ENCODE data around the gene TBC1D22A.

TBC1D22A gene

DNA sequence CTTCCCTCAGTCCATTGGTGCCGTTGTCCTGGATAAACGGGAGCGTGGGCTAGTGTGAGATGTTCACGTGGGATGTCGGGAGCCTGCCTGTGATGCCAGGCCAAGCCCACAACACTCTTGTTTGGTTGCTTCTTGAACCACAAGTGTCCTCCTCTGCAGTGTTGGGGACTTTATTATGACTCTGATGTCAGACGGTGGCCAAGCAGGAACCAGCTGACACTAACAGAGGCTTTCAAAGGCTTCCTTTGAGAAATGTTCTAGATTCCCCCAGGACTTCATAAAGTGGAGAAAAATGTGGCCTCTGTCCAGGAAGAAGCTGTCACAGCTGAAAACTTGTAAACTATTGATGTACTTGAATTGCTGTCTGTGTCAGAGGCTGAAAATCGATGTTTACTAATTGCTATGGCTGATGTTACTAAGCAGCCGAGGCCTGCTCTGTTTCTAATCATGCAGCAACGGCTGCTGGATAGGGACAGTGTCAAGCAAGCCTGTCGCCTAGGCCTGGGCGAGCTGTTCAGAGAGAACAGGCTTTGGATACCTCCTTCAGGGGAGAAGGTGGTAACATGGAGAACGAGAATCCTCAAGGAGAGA, 131.7 kb downstream of the TBC1D22A start:
- no peak for DNase-seq

DNA sequence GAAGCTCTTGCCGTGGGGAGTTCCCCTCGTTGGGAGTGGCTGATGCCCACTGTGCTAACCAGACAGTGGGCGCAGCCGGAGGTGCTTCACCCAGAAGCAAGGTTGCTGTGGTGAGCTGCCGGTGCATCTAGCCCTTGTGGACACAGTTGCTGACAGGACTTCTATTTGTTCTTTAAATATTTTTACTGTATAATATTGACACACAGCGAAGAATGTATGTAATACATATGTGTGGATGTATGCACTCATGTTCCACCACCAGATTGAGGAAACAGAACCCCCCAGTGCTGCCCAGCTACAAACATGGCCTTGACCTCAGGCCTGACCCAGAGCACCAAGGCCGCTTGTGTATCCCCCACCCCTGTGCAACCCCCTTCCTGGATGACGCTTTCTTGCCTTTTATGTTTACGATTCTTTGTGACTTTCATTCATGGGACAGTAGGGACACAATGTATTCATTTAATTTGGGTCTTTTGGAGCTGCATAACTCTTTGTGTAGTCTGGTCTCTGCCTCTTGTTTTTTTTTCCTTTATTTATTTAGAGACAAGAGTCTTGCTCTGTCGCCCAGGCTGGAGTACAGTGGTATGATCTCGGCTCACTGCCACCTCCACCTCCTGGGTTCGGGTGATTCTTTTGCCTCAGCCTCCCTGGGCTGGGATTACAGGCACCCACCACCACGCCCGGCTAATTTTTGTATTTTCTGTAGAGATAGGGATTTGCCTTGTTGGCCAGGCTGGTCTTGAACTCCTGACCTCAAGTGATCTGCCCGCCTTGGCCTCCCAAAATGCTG, 132.6 kb downstream of the TBC1D22A start:
- DNase-seq = no peak

DNA sequence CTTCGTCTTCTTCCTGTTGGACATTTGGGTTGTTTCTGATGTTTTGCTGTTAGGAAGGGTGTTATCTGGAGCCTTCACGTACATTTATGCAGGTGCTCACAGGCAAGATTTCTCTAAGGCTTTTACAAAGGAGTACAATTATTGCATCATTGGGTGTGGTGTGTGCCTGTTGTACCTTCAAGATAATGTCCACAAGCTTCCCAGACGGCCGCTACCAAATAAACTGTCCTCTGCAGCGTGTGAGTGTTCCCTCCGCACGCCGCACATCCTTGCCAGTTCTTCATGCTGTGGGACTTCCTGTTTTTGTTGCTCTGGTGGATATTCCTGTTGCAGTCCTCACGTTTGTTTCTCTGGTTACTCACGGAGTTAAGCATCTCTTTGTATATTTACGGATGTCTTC, 133.3 kb downstream of the TBC1D22A start:
- no peak for DNase-seq

DNA sequence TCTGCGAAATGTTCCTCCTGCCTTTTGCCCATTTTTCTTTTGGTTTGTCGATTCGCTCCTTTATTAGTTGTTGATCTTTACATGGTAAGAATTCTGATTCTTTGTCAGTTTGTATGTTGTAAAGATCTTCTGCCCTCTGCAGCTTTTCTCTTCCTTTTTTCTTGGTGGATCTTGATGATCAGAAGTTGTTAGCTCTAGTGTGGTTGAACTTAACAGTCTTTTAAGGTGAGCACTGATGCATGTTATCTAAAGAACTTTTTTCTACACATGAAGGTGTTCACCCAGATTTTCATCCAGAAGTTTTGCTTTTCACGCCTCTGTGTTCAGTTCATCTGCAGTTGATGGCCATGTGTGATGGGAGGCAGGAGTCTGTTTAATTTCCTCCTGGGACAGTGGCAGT, 133.7 kb downstream of the TBC1D22A start:
- DNase-seq = no peak

DNA sequence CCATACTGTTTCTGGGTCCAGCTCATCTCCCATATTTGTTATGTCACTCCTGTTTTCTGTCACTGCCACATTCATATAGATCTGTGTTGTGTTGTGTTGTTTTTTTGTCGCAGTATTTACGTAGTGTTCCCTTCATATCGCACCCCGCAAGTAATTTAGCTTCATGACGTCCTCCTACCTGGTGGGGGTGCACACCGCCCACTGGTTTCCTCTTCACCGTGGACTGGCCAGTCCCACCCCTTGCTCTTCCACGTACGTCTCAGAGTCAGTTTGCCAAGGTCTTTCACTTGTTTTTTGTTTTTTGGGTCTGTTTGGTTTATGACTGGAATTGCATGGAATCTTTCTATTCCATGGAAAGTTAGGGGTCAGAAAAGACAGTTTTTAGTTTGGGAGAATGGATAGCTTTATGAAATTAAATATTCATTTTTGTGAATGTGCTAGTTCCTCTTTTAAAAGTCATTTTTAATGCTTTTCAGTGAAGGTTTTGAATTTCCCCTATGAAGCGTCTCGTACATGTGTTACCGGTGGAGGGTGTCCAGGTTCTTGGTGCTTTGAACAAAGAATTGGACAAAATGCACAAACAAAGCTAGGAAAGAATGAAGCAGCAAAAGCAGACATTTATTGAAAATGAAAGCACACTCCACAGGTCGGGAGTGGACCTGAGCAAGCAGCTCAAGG, 134.3 kb downstream of the TBC1D22A start:
- no peak for DNase-seq

DNA sequence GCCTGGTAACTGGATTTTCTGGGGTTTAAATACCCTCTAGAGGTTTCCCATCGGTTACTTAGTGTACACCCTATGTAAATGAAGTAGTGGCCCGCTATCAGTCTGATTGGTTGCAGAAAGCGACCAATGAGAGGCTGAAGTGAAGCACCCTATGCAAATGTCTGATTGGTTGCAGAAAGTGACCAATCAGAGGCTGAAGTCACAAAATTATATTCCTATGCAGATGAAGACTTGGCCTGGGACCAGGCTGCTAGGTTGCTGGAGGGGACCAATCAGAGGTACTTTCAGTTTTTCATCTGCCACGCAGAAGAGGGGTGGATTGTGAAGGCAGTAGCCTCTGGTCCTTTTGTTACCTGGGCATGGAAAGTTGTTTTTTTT, 134.8 kb downstream of the TBC1D22A start:
- DNase-seq = no peak

DNA sequence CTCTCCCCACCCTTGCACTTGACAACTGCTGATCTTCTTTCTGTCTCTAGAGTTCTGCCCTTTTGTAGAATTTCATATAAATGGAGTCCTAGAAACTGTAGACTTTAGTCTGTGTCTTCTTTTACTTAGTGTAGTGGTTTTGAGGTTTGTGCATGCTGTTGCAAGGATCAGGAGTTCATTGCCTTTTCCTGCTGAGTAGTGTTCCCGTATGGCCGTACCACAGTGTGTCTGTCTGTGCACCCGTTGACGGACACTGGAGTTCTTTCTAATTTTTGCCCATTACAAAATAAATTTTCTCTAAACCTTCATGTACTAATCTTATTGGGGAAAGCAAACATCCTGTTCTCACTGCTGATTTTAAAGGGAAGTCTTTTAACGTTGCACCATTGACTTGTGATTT, 138.1 kb downstream of the TBC1D22A start:
- DNase-seq = no peak

DNA sequence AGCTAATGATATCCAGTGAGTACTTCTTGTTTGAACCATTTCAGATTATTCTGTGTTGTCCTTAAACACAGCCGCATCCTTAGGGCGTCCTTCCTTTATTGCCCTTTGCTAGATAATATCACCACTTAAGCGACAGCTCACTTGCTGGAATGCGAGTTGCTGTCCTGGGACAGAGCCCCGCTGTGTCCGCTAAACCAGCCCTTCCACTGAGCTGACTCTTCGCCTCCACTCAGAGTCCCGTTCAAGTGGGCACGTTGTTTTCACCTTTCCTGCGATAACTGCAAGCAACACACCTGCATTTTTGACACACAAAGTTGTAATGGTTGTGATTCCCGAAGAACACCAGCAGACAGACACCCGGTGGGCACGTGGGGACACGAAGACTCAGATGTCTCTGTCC, 140.0 kb downstream of the TBC1D22A start:
- DNase-seq = no peak

DNA sequence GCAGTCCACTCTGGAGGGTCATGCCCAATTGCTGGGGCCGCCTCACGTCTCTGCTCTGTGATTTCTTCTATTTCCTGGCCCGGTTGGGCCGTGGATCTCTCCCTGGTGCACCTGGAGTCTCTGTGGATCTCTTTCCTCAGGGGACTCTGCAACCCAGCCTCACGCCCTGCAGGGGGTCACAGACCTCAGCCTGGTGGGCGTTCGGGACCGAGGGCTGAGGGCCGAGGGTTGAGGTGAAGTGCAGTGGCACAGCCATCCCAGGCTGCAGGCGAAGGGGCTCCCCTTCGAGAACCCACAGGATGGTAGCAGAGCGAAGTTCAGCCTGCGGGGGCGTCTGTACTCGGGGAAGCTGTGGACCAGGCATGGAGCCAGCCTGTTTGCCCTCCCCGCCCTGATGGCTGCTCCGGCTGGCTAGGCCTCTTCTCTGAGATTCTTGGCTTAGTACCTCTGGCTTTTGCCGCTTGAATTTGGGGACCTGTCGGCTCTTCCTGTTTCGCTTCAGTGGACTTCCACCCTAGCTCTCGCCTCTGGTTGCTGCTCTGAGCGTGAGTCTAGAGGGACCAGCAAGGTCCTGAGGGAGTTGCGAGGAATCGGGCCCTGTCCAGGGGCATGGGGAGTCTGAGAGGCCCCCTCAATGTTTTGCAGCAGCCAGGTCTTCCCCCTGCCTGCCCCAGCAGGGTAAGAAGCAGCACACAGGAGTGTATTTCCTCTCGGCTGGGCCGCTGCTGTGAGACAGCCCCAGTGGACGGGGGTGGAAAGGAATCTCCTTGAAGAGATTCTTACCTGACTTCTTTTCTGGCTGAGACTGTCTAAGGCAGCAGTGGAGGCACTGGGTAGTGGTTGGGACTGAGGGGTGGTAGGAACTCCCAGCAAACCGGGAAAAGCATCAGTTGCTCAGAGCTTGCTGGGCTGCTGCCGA, 140.8 kb downstream of the TBC1D22A start:
- no peak for DNase-seq

DNA sequence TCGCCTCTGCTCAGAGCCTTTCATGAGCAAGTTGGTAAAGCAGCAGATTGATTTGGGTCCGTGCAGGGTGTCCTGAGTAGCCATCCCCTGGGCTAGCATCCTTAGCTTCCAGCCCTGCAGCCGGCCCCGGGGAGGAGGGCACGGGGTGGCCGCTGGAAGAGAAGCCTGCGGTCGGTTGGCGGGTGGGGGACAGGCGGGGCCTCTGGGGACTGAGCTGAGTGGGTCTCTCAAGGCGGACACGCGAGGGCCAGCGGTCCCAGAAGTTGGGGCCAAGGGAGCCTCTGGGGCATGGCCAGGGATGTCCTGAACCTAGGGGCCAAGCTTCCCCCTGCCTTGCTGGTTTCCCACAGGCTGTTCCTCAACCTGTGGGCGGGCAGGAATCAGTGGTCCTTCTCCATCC, 143.0 kb downstream of the TBC1D22A start:
- no peak for DNase-seq

DNA sequence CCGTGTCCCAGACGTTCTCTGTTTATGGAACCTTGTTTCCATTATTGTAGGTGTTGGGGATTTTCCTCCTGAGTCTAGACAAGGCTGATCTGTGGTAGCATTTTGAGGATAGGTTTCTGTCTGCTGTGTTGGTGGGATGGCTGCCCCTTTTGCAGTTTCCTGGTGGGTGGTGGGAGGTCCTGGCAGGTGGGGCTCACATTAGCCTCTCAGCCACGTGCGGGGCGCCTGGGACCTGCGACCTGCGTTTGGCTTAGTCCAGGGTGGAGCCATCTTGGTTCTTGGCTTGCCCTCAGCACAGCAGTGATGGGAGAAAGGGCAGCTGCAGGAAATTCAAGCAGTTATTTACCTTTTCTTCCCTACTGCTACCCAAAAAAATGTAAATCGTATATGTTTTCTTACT, 143.4 kb downstream of the TBC1D22A start:
- no peak for DNase-seq

DNA sequence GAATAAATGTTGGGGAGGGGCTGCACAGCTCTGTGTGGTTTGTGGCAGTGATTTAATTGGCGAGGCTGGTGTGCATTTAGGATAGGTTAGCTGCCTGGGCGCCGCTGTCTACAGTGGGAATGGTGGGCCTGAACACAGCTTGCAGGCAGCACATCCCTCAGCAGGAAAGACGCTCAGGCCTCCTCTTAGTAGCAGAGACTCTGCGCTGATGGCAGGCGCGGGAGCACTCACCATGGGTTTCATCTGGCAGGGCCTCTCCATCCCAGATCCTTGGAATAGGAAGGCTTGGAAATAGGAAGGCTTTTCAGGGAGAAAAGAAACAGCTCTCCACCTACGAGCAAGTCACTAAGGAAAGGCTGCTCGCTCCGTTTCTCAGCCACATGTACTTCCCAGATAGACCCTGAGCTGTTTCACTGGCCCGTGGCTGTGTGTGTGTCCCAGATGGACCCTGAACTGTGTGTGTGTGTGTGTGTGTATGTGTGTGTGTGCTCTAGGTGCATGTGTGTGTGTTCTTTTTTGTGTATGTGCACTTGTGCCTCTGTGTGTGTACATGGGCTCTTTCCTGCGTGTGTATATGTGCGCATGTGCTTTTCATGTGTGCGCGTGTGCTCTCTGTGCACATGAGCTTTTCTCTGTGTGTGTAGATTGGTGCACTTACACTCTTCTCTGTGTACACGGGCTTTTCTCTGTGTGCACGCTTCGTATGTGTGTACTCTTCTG, 144.0 kb downstream of the TBC1D22A start:
- no peak for DNase-seq

DNA sequence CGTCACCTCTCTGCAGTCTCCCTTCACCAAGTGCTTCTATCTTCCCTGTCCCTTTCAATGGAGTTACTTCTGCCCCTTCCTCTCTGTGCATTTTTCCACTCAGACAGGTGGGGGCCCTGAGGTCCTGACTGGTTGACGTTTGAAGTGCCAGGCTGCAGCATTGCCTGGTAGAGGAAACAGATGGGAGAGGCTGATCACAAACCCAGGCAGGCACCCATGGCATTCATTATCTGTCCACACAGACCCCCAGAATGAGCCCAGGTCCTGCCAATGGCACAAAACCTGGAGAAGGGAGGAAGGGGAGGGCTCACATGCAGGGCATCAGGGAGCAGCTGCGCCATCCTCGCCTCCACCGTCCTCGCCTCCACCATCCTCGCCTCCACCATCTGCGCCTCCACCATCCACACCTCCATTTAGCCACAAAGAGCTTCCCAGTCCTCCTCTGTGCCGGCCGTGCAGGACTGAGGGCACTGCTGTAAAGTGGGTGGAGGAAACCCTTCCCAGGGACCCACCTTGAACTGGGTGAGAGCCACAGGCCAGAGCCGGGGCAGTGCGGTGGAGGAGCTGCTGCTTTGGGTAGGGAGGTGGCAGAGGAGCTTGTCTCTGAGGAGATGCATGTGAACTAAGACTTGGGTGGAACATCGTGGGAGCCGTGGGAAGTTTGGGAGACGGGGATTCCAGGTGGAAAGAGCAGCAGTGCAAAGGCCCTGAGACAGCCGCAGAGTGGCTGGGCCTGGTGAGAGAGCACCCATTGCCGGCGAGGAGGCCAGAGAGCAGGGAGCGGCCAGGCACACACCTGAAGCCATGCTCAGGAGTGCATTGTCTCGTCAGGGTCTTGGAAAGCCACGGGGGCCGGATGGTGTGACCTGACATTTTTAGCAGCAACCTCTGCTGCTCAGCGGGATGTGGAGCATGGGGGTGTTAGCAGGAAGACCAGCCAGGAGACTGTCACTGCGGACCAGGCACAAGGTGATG, 145.1 kb downstream of the TBC1D22A start:
- no peak for DNase-seq

DNA sequence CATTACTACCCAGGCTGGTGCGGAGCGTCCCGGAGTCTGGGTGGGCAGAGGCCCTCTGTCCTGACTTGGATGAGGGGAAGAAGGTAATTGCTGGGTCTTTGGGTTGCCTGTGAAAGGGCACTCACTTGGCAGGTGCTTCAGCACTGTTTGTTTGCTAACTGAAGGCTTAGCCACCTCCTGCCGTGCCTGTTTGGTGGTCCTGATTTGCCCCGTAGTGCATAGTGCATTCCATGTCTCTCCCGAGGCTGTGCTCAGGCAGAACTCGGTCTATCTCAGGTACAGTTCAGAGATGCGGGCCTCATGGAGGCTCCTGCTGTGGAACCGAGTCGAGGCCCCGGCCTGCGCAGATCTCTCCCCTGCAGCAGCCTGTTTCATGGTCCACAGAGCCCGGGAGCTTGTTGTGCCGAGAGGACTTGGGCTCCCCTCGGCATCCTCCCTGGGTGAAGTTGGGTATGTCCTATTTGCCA, 146.2 kb downstream of the TBC1D22A start:
- DNase-seq = no peak

DNA sequence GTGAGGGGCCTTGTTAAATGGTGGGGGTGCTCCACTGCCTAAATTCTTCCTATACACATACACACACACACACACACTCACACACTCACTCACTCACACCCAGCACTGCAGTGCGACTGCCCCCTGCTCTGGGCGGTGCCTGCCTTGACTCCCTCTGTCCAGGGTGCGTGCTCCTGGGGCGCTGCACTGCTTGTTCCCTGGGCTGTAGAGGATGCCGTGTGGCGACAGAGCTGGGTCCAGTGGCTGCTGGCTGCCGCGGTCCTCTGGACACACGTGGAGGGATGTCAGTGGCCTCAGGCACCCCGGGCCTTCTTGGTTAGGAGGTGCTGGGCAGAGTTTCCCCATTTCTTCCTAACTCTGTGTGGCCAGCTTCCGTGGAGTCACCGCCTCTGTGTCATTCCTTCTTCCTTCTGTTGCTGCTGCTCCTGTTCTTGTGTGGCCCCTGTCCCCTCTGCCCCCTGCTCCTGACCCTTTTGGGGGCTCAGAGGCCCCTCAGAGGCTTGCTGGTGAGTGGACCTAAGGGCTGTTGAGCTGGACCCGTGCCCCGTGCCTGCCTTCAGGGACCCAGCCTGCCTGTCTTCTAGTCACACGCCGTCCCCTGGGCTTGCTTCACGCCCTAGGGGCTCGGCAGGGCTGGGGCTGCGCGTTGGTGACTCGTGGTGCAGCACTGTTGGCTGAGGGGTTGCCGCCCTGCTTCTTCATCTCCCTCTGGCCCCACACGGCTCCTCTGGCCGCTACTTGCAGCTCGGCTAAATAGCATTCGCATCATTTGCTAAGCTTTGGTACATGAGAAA, 147.0 kb downstream of the TBC1D22A start:
- DNase-seq = no peak

DNA sequence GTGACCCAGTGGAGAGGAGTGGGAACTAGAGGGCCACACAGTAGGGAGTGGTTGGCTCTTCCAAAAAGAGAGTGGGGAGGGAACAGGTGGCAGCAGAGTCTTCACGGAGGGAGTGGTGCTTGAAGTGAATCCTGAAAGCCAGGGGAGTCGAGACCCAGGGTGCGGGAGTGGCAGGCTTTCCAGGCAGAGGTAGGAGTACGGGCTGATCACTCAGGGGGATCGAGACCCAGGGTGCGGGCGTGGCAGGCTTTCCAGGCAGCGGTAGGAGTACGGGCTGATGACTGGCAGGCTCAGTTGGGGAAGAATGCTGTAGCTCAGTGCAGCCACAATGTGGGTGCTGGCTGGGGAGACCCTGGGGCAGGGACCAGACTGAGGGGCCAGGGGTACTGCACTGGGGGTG, 148.2 kb downstream of the TBC1D22A start:
- DNase-seq = no peak

DNA sequence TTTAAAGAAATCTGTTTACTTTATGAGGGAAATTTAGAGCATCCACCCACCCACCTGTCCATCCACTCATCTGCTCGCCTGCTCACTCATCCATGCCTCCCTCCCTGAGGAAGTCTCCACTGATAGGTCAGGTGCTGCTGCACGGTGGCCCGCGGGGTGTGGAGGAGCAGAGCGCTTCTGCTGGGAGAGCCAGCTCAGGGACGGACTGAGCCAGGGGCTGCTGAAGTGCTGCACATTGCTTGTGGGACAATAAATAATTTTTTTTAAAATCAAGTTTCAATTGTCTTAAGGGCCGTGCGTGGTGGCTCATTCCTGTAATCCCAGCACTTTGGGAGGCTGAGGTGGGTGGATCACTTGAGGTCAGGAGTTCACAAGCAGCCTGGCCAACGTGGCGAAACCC, 148.9 kb downstream of the TBC1D22A start:
- DNase-seq = no peak

DNA sequence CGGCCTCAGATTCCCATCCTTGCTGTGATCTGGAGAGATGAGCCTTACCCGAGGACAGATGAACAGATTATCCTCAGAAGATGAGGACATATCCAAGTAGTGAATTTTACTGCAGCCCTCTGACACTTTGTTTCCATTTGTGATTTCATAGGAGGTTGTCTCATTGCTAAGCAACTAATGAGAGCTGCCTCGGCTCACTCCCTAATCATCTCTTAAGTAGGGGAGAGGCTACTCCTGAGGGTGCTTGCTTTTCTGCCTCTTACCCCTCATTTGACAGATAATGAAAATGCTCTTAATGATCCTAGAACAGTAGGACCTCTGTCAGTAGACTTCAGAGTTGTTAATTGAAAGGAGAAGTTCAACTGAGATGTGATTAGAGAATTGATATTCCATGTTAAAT, 150.9 kb downstream of the TBC1D22A start:
- no peak for DNase-seq

DNA sequence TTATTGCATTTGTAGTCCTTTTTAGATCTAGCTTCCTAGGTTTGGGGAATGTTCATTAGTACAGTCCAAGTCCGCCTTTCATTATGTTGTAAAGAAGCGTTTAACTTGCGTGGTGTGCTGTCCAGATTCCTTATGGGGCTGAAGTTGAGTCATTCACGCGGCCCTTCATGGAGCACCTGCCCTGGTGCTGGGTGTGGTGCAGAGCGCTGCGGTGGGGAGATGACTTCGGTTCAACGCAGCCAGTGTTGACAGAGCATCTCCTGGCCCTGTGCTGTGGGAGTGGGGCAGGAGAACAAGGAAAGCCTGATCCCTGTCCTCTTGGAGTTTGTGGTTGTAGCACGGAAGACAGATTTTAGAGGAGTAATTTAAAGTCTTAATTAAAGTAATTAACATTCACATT, 152.0 kb downstream of the TBC1D22A start:
- DNase-seq = no peak

Data from cortex of kidney (tissue), 1 donor.